ENCODE measurements around the gene TLR10.

TLR10 gene

GRCh38 chr4:38765382-38765781, 17.4 kb downstream of the TLR10 start:
- no peak for DNase-seq

- no peak for DNase-seq
These were observed 18.5 kb downstream of the TLR10 start for GRCh38 chr4:38764277-38764676.

GRCh38 chr4:38762560-38762959, 20.2 kb downstream of the TLR10 start:
- DNase-seq: no peak

GRCh38 chr4:38759790-38760122, 23.0 kb downstream of the TLR10 start:
- no peak for DNase-seq

- DNase-seq: no peak
These were observed 23.5 kb downstream of the TLR10 start for GRCh38 chr4:38759113-38759789.

- no peak for DNase-seq
These were observed 24.7 kb downstream of the TLR10 start for GRCh38 chr4:38757945-38758600.

- peak; percentile 6 for DNase-seq
These were observed 29.6 kb downstream of the TLR10 start for GRCh38 chr4:38752941-38753806.

GRCh38 chr4:38752372-38752940, 30.3 kb downstream of the TLR10 start:
- DNase-seq: no peak

GRCh38 chr4:38751341-38752010, 31.3 kb downstream of the TLR10 start:
- no peak for DNase-seq

GRCh38 chr4:38749336-38749735, 33.5 kb downstream of the TLR10 start:
- DNase-seq: no peak

GRCh38 chr4:38747629-38748028, 35.2 kb downstream of the TLR10 start:
- DNase-seq: no peak

GRCh38 chr4:38745881-38746280, 36.9 kb downstream of the TLR10 start:
- no peak for DNase-seq

- no peak for DNase-seq
These were observed 38.9 kb downstream of the TLR10 start for GRCh38 chr4:38743866-38744265.

- DNase-seq: no peak
These were observed 42.5 kb downstream of the TLR10 start for GRCh38 chr4:38740303-38740702.

- peak; percentile 4 for DNase-seq
These were observed 43.6 kb downstream of the TLR10 start for GRCh38 chr4:38738940-38739803.

- DNase-seq: no peak
These were observed 46.9 kb downstream of the TLR10 start for GRCh38 chr4:38735870-38736269.

- no peak for DNase-seq
These were observed 47.9 kb downstream of the TLR10 start for GRCh38 chr4:38734911-38735310.

GRCh38 chr4:38734446-38734845, 48.3 kb downstream of the TLR10 start:
- peak; percentile 51 for DNase-seq

- no peak for DNase-seq
These were observed 49.1 kb downstream of the TLR10 start for GRCh38 chr4:38733663-38734062.

- peak; percentile 11 for DNase-seq
These were observed 51.8 kb downstream of the TLR10 start for GRCh38 chr4:38730830-38731646.

- DNase-seq: no peak
These were observed 52.3 kb downstream of the TLR10 start for GRCh38 chr4:38730493-38730829.
